Cardiac septum (tissue), 1 donor: ENCODE data around the gene PRPF6. TPM values are rescaled to one million over a fixed set of nuclear protein-coding genes. Genes with fewer than 3 reads are reported as not detected.

ENCODE experiments used
- DNase-seq: peaks from one replicate; pipeline ENCODE4 v3.0.0-alpha.2; 2020; ENCODE audit warnings: low spot score
- intact Hi-C: fragments of 100-400 bp; cut with DNase I; formaldehyde crosslinking; loops from one replicate; pipeline ENCODE4 v1.14.0; 2022
- total RNA-seq: library from RNA; stranded (reverse); fragmentation: NEBNext Ultra II Directional; extraction: Animal tissue kit (Norgen Biotek cat#: 25700); gene quantifications from one replicate; pipeline ENCODE4 v1.2.1, GENCODE V29; 2021
- donor health status: DM: no; HTN: no; CAD: no.

The PRPF6 gene
- total RNA-seq, 1 donor from 2014 or later, result 47.5 TPM

DNA sequence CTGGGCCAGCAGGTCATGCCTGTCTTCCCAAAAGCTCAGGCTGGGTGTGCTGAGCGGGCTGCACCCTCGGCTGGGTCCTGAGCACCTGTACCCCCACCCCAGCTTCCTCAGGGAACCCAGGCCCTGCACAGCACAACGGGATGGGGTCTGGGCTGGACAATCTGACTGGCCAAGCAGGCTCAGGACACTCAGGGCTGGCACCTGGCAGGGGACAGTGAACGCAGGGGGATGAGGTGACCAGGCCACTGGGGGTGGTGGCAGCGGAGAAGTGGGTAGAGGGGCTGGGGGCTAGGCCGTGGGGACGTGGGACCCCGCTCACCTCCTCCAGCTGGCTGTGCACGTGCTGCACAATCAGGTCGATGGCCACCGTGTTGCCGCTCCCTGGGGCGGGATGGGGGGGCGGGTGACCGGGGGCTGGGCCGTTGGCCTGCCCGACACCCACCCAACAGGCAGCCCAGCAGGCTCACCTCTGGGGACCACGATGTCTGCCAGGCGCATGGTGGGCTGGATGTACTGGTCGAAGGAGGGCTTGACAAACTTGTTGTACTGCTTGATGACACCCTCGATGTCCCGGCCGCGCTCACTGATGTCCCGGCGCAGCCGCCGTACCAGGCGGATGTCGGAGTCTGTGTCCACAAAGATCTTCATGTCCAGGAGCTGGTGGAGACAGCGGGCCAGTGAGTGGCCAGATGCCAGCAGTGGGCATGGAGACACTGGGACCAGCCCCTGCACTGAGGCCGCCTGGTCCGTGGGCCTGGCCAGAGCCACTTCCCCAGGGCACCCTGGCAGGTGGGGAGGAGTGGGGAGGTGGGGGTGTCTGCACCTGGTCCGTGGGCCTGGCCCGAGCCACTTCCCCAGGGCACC, 36.6 kb upstream of the PRPF6 start:
- intact Hi-C loops, result no loop called here
- no peak for DNase-seq

DNA sequence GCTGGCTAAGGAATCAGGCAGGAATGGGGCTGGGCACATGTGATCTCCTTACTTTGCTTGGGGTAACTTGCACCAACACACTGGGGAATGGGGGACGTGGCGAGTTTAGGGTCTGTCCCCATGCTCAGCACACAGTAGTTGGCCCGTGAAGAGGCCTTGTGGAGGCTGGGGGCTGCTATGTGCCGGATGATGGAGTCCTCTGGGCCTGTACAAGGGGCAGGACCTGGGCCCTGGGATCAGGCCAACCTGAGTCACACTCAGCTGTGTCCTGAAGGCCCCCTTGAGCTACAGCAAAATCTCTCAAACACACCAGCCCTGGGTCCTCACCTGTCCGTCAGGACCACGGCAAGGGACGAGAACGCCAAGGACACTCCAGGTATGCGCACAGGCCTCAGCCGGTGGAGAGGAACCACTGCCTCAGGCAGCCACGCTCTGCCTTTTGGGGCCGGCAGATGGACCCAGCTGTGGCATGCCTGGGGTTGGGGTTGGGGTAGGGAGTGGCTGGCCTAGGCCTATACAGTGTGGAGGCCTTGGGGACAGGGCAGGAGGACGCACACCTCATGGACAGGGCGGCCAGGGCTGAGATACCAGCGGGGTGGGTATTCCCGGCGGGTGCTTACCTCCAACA, 35.8 kb upstream of the PRPF6 start:
- intact Hi-C loops, result no loop called here
- no peak for DNase-seq

DNA sequence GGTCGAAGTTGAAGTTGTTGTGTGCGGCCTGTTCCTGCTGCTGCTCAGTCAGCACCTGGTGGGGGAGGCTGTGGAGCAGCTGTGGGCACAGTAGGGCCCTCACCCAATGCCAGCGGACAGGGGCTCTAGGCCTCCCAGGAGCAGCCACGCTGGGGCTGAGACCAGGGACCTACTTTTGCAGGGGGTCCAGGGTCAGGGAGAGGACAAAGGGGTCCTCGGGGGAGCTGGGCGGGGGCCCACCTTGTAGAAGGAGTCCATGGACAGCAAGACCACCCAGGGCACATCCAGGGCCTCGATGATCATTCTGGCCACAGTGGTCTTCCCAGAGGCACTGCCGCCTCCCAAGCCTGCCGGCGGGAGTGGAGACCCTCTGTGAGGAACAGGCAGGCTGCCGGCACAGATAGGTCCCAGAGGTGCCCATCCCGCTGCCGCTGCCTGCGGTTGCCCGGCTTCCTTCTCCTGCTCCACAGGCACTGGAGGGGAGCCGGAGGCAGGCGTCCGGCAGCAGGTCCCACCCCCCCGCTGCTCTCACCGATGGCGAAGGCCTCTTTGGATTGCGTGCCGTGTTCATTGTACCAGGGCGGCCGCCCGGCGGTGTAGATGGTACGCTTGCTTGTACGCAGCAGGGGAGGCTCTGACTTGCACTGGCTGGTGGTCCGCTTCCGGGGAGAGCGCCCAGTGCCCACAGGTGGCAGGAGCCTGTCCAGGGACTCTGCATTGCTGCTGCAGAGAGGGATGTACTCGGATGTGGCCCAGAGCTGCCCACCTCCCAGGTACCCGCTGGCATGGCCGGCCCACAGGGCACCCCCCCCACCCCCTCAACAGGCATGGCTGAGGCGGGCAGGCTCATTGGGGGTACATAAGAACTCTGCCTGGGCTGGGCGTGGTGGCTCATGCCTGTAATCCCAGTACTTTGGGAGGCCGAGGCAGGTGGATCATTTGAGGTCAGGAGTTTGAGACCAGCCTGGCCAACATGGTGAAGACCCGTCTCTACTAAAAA, 34.7 kb upstream of the PRPF6 start:
- intact Hi-C loops, result no loop called here
- DNase-seq, result no peak

DNA sequence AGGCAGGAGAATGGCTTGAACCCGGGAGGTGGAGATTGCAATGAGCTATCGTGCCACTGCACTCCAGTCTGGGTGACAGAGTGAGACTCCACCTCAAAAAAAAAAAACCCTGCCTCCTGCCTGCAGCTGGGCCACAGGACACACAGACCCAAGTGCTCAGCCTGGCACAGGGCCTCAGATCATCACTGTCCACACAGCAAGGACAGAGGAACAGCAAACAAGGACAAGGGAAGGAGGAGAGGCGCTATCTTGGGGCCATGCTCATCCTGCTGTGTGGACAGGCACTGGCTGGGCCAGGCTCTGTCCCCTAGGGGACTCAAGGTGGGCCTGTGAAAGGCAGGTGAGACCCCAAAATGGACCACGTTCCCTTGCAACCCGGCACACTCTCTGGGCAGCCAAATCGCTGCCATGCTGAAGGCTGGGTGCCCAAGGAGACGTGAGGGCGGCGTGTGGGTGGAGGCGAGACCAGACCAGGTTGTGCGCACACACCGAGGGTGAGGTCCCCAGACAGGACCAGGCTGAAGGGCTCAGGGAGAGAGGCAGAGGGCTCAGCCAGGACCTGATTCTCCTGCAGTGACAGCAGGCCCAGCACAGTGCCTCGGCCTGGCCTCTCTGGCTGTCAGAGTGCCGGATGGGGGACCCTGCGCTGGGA, 33.8 kb upstream of the PRPF6 start:
- DNase-seq, result no peak
- intact Hi-C loops, result no loop called here

DNA sequence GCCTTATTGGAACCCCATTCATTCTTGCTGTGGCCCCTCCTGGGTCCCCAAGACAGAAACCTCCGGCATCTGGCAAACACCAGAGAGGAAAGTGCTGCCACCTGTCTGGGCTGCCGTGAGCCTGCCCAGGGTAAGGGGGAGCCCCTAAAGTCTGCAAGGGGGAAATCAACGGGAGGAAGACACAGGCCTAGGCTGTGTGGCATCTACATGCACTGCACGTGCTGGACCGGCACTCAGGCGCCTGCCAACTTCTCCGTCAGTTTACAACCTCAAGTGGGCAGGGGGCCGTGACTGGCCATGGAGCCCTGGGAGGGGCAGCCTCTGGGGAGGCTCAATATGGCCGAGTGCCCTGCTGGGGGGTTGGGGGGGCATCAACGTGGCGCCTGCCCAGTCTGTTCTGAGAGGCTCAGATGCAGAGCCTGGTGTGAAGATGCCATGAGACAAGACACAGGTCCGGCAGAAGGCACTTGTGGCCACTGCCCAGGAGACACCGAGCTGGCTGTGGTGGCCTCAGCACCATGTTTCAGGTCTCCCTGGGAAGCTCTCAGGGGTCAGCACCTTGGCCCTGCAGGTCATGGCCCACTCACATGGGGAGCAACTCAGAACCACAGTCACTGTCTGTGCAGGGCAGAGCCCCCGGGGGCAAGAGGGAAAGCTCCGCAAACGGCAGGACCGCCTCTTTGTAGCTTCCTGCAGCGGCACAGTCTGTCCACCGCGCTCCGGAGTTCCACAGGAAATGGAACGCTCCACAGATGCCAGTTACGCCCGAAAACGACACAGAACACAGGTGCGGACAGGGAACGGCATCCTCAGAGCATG, 33.1 kb upstream of the PRPF6 start:
- intact Hi-C loops, result no loop called here
- no peak for DNase-seq

DNA sequence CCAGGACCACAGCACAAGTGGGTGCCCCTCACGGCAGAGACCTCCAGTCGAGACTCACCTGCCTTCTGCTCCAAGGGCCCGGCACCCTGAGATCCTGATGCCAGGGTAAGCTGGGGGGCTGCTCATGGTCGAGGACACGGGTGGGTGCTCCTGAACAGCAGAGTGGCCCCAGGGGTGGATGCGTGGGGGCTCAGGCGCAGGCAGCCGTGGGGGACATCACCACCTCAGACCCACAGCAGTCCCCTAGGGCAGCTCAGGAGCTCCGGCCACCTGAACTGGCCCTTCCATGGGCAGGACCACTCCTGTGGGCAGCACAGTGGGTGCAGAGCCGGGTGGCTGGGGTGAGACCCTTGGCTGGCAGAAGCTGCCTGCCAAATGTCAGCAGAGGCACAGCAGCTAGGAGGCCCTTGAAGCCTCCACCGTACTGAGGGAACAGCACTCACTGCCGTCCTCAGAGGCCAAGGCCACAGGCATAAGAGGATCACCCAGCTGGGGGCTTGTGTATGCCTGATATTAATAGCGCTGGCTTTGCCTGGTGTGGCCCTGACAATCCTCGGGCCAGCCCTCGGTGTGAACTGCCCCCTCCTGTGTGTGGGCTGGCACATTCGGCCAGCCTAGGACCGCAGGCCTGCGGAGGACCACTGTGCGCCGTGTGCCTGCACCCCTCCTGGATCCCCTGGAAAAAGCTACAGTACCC, 30.1 kb upstream of the PRPF6 start:
- no peak for DNase-seq
- intact Hi-C loops, result no loop called here

DNA sequence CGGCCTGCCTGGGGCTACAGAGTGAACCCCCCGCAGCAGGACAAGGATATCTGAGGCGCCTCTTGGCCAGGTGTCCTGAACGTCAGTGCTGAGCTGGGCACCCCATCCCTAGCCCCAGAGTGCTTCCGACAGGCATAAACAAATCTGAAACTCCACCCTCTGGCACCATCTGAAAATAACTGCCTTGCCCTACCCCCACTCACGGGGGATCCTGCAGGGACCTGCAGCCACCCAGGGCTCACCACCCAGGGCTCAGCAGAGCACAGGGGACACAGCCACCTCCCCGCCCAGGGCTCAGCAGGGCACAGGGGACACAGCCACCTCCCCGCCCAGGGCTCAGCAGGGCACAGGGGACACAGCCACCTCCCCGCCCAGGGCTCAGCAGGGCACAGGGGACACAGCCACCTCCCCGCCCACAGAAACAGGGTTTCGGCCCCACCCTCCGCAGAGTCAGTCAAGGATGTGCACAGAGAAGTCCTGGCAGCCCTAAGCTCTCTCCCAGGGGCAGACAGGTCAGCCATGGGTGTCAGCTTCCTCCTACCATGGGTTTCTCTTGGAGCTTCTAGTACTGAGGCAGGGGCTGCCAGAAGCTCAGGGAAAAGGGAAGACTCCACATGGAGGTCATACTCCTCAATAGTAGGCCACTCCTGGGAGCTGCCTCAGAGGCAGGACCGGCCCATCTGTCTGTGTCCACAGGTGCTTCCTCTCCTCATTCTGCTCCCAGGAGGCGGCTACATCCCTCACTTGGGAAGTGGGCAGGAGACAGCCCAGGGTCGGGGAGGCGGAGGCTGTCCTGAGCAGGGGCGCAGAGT, 29.3 kb upstream of the PRPF6 start:
- no peak for DNase-seq
- intact Hi-C loops, result no loop called here

DNA sequence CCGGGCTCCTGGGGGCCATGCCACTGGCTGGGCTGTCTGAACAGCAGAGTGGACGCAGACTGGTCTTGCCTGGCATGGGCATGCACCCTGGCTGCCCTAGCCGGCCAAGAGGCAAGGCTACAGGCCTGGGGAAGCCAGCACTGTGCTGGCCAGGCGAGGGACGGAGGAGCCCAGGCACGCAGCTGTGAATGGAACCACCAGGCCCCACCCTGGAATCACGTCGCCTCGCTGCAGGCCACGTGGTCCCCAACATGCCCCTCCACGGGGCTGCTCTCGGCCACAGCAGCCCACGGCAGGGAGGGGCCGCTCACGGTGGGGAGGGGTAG, 28.8 kb upstream of the PRPF6 start:
- DNase-seq, result no peak
- intact Hi-C loops, result no loop called here

DNA sequence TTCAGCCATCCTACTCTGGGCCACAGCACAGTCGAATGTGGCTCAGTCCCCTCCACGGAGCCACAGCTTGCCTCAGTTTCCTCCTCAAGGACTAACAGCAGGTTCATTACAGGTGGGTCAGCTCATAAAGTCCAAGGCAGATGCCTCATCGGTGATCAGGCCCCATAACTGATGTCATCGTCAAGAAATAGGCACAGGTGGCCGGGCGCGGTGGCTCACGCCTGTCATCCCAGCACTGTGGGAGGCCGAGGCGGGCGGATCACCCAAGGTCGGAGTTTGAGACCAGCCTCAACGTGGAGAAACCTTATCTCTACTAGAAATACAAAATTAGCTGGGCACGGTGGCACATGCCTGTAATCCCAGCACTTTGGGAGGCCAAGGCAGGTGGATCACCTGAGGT, 28.2 kb upstream of the PRPF6 start:
- intact Hi-C loops, result no loop called here
- DNase-seq, result no peak

DNA sequence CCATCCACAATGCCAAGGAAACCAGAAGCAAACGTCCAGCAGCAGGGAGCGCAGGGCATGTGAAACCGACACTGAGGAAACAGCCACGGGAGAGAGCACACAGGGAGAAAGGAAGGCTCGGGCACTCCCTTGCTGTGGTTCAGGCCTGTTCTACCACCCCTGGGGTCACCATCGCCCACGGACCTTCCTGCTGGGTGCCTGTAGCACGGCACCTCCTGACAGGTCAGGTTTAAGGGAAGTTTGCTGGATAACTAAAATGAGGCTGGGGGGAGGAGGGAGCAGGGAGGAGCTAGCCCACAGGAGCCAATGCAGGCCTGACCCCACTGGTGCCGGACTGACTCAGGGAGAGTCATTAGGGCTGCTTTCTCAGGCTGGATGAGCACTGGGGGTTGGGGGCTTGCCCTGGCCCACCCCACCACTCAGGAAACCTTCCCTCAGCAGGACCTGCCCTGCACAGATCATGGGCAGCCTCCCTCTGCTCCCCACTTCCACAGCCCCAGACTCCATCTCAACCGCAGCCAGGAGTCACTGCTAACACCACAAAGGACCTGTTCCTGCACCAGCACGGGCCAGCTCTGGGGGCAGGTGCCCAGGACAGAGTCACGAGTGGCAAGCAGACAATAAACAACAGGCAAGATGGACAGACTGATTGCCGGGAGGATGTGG, 27.0 kb upstream of the PRPF6 start:
- intact Hi-C loops, result no loop called here

DNA sequence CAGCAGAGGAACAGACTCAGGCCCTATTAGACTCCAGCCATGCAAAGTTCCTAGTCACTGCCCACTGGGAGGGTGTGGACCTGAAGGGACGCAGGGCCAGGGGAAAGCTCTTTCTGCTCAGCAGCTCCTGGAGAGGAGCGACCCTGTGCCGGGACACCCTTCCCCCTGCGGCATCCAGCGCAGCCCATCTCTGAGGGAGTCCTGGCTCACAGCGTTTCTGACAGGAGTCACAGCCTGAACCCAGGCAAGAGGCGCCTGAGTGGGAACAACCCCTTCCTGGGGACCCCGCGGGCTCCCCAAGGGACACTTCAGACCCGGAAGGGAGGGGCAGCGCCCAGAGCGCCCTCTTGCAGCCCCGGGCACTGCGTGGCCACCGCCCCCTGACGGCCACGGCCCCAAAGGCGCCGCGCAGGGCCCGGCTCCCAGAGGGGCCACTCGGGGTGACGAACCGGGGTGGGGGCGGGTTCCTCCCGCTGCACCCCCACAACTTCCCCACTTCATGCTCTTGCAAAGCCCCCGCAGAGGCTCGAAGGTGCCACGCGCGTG, 25.6 kb upstream of the PRPF6 start:
- intact Hi-C loops, result no loop called here
- no peak for DNase-seq

More for the DNA sequence above, 27.0 kb upstream of the PRPF6 start:
- DNase-seq, result no peak

DNA sequence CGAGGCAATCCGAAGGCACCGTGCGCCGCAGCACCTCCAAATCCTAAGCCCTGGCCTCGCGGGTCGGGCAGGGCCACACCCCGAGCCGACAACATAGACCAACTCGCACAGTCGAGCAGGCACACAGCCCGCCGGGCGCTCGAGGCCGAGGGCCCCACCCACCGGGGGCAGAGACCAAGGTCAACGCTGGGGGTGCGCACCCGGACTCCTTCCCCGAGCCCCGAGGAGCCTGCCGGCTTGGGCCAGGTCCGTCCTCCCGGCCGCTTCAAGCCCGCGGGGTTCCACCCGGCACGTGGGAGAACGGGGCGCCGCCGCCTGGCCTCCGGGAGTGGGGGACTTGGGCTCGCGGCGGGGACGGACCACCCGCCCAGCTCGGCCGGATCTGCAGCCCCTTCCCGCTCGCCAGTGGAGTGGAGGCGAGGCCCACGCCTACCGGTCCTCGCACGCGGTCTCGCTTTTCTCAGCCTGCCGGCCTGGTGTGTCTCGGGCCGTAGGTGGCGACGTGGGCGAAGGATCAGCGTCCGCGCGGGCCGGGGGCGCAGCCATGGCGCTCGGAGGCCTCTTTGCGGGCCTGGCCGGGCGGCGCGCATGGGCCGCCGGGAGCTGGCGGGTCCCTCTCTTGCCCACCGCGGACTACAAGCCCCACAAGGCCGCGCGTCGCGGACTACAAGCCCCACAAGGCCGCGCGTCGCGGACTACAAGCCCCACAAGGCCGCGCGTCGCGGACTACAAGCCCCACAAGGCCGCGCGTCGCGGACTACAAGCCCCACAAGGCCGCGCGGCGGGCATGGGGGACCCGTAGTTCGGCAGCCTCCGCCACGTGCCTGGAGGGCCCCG, 24.9 kb upstream of the PRPF6 start, which contains the start of gene UCKL1:
TSS of gene UCKL1 (minus strand) at position 590 of the 837 bp plus-strand sequence. CDS start at position 546, 44 bp downstream.
- DNase-seq, result peak; percentile 91
- intact Hi-C loops, result loop anchor here (2.0 kb wide), 1 partner anchor 107 kb away; the partner anchor contains the start of gene TCEA2

DNA sequence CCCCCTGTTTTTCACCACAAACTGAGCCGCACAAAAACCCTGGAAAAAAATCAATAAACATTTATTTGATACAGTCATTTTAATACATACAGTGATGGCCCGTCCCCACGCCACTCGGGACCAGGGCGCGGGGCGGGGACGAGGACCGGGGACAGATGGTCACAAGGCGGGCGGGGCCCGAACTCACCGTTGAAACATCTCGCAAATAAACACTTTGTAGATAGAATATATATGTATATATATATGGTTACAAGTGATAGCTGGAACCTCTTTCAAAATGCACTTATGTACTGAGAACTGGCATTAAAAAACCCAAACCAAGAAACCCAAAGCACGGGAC, 24.3 kb upstream of the PRPF6 start:
- DNase-seq, result no peak
- intact Hi-C loops, result loop anchor here (2.0 kb wide), 1 partner anchor 106 kb away; the partner anchor contains the start of gene TCEA2

DNA sequence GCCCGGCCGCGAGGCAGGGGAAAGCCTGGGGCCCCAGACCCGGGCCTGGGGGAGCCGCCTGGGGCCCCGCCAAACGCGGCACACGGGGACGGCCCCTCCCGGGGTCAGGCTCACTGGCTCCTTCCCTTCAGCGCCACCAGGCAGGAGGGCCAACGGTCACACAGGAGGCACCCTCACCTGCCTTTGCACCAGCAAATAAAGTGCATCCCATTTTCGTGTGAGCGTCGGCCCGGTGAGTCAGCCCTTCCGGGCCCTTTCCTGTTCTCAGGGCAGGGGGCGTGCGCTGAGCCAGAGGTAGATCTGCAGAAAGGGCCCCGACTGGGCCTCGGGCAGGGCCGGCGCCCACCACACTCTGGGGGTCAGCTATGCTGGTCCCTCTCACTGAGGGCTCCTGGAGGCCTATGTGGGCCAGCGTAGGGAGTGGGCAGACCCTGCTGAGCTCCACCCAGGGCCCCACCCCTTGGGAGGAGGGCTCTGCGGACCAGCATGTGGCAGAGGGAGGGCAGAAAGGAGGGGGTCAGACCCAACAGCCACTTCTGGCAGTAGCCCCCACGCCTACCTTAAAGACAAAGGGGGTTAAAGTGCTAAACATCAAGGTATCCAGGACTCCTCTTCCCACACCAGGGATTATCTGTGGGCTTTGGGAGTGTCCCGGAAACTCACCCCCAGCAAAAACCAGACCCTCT, 23.8 kb upstream of the PRPF6 start:
- intact Hi-C loops, result loop anchor here (2.0 kb wide), 1 partner anchor 106 kb away; the partner anchor contains the start of gene TCEA2
- no peak for DNase-seq
